HT1080 (cell line): ENCODE measurements around the gene ACTL8. TPM values are rescaled to one million over a fixed set of nuclear protein-coding genes. Genes with fewer than 3 reads are reported as not detected.
"Not testable (repeated sequence)": the region's sequence is repeated elsewhere in the genome, so short reads cannot be mapped to it uniquely, and the experiment has no call there.

Experiments
- DNase-seq: peaks from one replicate; pipeline ENCODE4 v3.0.0-alpha.2; 2015; ENCODE audit warnings: low read depth
- total RNA-seq: library from RNA; depleted of rRNA; stranded (reverse); fragments of >200 nt; shearing (Covaris generic); gene quantifications from 2 replicates; pipeline ENCODE4 v1.2.3, GENCODE V29; 2014

ACTL8 gene
- total RNA-seq, 1 experiment from 2014 or later = 32.7 TPM

DNA sequence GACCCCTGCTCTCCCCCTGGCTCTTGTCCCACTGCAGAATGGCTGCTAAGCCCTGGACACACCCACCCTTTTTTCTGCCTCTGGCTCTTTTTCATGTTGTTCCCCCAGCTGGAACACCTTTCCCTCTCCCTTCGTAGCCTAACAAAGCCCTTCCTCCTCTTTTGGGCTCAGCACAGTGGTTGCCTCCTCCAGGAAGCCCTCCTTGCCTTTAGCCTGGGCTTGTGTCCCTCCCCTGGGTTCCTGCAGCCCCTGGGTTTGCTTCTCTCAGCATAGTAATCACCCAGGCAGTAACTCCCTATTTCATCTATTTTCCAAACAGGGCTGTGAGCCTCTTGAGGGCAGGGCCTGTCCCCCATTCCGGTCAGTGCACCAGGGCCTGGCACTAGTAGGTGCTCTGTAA is 19.8 kb upstream of the ACTL8 start:
- DNase-seq = no peak

DNA sequence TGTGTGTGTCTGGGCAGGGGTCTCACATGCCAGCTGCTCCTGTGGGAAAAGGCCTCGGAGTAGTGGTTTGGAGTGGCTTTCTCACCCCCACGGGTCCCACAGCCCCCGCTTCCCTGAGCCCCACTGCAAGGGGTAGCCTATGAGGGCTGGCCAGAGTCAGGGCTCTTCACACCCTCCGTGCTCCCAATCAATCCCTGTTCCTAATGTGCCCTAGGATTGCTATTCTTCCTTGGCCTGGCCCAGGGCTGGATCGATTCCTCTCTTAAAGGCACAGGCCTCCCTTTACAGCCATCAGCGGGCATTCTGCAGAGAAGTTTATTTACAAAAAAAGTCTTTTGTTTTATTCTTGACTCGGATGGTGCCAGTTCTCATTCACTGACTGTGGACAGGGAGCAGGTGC is 19.3 kb upstream of the ACTL8 start:
- DNase-seq = no peak

DNA sequence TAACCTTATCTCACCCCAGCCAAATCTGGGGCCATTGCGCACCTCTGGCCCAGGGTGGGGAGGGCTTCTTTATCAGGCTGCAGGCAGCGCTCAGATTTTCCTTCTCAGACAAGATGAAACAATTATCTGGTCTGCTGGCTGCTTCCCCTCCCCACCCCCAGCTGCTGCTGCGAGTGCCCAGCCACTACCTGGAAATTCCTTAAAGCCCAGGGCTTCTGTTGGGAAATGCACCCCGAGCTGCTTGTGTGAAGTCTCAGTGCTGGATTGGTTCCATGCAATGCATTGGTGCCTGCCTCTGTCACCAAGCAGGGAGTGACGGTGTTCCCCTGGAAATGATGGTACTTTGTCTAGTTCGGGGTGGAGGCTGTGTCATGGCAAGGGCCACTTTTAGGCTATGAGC is 18.5 kb upstream of the ACTL8 start:
- DNase-seq = no peak

DNA sequence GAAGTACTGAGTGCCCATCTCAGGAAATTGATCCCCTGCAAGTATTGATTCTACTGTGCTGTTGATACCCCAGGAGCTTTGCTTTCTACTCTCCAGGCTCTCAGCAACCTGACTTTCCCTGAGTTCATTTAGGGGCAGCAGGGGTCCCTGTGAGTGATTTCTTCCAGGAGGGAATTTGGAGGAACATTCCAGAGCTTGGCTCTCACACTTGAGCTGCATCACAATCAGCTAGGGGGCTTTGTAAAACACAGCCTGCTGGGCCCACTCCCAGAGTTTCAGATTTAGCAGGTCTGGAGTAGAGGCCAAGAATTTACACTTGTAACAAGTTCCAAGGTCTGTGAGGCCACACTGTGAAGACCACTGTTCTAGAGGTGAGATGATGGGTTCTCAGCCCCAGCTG is 16.1 kb upstream of the ACTL8 start:
- DNase-seq = no peak

DNA sequence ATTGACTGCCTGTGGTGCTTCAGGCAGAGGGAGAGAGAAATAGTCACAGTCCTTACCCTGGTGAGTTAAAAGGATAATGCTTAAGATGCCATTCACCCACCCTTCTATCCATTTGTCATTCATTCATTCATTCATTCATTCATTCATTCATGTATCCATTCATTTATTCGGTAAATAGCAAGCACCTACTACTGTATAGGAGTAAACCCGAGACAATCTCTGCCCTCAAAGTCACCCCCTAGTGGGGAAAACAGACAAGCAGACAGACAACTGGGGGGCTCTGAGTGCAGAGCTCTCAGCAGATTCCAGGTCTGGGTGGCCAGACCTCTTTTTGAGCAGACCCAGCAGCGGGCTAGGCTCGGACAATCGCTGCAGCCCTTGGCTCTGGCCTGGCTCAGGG is 14.1 kb upstream of the ACTL8 start:
- DNase-seq = no peak

DNA sequence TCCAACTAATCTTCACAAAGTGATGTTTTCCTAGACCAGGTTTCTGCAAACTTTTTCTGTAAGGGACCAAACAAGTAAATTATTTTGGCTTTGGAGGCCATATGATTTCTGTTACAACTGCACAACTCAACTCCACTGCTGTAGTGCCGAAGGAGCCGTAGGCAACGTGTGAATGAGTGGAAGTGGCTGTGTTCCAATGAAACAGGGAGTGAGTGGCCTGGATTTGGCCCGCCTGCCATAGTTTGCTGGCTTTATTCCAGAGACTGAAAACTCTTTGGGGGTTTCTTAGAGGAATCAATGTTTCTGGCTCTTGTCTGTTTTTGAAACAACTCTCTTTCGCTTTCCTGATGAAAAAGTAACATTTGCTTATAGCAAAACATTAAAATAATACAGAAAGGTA is 12.6 kb upstream of the ACTL8 start:
- DNase-seq = no peak

DNA sequence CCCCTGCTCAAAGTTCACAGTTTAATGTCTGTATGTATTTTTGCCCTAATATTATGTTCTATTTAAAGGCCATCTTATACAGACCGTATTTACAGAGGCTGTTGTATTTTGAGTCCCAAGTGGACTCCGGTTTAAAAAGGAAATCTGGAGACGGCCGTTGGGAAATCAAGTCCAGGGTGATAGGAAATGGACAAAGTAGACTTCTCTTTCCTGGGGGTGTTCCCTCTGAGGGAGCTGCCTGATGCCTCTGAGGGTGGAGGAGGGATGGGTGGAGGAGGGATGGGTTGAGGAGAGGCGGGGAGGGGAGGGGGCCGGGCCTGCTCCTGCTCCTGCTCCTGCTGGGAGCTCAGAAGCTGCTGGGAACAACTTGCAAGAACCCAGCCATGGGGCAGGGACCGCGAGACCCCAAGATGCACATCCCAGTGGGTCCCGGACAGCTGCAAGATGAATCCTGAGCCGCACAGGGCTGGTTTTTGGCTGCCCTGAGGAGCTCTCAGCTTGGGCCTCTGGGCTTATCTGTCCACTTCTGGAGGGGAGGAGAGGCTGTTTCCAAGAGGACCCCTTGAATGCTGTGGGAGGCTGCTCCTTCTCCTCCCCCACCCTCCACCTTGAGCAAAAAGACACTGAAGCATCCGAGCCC is 12.0 kb upstream of the ACTL8 start:
- DNase-seq = no peak

DNA sequence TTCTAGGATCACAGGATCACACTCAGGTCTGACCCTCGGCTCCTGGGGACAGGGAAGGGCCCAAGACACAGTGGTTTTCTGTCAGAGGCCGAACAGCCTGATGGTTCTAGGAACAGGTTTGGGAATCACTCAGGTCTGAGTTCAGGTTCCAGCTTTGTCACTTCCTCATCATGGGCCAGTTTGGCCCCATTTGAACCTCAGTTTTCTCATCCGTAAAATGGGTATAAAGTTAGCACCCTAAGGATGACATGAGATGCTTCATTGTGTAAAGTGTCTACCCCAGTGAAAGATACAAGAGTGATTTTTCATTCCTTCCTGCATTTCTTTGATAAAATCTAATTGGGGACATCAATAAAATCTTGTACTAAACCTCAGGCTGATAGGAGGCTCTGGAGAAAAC is 11.2 kb upstream of the ACTL8 start:
- no peak for DNase-seq

DNA sequence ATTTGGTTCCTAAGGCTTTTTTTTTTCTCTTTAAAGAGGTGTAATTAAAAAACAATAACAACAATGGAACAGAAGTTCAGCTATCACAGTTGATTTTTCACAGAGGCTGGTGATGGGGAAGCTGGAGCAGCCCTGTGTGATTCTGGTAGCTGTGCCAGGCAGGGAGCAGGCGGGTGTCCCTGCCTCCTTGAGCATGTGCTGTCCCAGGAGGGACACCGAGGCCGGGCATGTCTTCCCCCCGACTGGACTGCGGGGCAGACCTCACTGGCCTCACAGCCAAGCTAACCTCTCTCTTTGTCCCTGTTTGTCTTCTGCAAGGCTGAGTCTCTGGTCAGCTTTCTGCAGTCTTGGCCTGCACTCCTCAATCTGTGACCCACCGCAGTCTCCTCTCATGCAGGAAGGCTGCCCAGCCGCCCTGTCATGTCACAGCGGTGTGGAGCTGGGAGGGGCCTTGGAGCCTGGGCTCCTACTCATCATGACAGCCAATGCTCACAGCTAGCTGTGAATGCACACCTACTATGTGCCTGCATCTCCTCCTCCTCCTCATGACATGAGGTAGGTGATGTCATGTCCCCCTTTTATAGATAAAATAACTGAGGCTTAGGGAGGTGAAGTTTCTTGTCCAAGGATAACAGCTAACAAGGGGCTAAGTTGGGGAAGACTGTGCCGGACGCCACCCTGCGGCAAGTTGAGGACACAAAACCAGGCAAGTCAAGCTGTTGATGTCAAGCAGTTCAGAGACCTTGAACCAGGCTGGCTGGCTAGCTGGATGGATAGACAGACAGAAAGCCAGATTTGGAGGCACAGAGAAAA is 10.3 kb upstream of the ACTL8 start:
- no peak for DNase-seq

DNA sequence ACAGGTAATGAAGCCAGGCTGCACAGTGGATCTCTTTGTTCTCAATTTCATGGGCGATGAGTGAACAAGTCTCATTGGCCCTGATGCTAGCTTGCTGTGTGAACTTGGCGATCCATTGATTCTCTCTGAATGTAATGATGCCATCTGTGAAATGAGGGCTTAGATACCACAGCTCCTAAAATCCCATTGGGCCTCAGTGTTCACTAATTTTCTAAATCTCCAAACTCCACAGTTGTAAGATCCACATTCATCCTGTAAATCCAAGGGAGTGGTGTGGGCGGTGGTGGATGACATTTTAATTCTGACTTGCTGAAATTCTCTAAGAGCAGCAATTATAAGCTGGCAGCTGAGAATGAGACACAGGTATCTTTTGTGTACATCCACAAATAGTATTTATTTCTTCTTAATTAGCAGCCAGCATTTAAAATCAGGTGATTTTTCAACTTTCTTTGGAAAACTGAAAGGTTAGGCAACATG is 9.6 kb upstream of the ACTL8 start:
- DNase-seq = no peak

DNA sequence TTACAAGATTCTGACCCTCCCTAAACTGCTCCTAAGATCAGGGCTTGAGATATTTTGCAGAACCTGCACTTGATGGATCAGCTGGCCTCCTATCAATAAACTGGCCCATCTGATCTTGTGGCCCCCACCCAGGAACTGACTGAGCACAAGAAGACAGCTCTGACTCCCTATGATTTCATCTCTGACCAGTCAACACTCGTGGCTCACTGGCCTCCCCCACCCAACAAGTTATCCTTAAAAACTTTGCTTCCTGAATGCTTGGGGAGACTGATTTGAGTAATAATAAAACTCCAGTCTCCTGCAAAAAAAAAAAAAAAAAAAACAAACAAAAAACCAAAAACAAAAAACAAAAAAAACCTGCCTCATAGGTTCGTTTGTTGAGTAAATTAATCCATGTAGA is 8.9 kb upstream of the ACTL8 start:
- not testable (repeated sequence) for DNase-seq

DNA sequence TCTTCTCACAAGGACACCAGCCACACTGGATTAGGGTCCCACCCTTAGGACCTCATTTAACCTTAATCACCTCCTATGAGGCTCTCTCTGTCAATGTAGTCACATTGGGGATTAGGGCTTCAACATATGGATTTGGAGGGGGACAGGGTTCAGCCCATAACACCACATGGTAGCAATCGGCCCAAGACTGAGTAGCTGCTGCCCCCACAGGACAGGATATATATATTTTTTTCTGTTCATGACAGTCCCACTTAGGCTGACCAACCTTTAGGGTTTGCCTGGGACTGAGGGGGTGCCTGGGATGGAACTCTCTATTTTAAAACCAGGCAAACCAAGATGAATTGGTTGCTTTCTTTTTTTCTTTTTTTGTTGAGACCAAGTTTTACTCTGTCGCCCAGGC is 8.2 kb upstream of the ACTL8 start:
- no peak for DNase-seq

DNA sequence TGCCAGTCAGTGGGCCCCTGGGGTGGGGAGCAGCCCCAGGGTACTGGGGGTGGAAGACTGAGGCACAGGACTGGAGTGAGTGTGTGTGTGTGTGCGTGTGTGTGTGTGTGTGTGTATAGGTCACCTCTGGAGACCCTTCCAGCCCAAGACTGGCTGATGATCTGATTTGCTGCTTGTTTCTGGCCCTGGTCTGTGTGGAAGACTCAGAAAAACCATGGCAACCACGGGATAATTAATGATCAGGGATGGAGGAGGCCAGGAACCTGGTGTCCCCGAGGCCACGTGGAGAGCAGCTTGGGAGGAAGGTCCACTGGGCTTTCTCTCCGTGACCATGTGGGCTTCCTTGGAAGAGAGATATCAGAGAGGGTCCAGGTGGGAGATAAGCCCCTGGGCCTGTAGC is 4.8 kb upstream of the ACTL8 start:
- no peak for DNase-seq

DNA sequence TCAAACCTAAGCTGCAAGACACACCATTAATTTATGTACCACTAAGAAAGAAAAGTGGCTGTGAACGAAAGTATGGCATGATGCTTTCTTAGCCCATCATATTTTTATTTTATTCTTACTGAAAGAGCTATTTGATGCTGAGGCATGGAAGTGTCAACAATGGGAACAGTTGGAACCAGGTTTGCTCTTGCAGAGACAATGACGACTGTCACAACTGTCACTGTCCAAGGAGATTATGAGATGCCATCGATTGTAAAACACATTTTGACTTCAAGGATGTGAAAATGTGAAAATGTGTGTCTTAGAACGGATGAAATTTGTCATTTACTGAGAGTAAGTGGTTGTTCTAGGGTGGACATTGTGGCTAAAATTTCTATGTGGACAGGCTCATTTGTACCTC is 2.8 kb upstream of the ACTL8 start:
- DNase-seq = no peak

DNA sequence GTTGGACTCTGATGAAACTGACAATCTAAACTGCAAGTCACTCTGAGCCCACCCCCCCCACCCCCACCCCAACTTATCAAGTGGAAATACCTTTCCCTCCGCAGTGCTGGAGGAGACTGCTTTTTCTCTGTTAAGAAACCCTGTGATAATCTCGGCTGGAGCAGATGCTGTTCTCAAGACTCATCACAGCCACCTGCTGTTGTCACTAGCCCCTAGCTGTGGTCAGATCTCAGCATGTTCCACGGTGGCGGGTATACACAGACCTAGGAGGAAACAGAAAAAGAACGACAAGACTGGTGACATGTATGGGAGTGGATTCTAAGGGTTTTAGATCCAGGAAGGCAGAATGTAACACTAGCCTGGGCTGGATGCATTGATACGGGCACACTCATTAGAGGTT is 2.3 kb downstream of the ACTL8 start:
- DNase-seq = no peak

DNA sequence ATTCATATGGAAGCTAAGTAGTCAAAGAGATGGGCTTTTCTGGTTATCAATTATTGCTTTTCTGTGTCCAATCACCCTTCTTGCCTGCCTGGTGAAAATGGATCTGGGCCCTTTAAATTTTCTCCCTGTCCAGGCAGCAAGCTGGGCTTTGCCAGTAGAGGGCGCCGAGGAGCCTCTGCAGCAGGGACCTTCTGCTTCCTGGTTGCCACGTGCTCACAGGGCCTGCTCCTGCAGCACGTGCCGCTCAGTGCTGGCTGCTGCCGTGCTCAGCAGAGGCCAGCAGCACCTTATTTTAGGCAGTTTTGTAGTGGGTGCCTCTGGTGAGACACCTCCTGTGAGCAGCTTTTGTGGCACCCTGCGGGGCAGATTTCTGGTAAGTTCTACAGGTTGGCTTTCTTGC is 4.0 kb downstream of the ACTL8 start:
- DNase-seq = peak; percentile 59

DNA sequence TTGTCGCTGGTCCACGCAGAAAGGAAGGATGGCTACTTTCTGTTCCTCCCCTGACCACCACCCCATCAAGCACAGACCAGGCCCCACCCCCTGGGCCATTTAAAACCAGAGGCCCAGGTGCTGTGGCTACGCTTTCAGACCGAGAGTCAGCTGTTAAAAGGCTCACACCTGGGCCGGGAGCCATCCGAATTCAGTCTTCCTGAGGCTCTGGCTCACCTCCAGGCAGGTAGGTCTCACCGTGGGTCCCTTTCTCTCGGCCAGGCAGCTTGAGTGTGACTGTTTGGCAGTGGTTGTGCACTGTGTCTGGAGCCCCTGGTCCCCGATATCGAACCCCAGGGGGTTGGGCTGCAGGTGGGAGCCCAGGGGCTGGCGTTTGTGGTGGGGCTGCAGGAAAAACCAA is 7.2 kb downstream of the ACTL8 start:
- no peak for DNase-seq

DNA sequence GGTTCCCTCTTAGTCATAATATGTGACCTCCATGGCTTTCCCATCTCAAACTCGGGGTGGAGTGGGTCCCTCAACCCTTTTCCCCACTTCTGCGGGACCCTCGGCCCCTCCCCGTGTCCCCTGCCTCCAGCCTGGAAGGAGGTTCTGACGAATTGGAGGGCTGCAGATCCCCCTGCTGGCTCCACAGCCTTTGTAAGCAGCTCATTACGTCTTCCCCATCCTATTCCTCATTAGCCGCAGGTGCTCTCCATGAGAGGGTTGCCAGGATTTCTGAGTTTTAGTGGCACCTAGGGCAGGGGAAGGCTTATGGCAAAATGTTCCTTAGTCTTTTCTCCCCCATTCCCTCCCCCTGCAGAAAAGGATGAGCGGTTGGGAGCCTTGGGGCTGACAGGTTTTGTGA is 8.3 kb downstream of the ACTL8 start:
- no peak for DNase-seq

DNA sequence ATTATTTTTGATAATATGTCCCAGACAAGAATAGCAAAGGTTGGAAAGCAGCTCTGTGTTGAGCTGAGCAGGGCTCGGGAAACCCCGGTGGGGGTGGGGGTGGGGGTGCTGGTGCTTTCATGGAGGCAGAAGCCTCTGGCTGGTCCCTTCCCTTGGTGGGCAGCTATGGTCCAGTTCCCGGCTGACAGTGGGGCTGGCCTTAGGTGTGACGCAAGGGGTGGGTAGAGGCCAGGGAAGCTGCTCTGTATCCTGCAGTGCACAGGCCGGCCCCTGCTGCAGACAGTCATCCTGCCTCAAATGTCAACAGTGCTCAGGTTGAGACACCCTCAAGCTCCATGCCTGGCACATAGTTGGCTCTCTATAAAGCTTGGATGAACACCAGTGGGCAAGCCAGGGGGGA is 8.9 kb downstream of the ACTL8 start:
- DNase-seq = no peak

DNA sequence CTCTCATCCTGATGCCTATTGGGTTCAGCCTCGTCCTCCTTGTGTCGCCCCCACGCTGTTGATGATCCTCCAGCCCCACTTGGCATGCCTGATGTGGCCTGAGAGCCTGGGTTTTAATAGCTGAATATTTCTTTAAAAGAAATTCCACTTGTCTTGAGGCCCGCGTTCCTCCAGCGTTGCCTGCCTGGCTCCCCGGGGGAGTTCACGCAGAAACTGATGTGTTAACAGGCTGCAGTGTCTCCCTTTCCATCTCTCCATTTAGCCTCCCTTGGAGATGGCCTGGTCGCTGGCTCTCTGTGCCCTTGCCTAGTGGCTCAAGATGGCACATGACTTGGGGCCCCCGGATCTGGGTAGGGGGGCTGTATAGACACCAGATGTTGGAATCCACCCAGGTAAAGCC is 9.5 kb downstream of the ACTL8 start:
- DNase-seq = no peak

DNA sequence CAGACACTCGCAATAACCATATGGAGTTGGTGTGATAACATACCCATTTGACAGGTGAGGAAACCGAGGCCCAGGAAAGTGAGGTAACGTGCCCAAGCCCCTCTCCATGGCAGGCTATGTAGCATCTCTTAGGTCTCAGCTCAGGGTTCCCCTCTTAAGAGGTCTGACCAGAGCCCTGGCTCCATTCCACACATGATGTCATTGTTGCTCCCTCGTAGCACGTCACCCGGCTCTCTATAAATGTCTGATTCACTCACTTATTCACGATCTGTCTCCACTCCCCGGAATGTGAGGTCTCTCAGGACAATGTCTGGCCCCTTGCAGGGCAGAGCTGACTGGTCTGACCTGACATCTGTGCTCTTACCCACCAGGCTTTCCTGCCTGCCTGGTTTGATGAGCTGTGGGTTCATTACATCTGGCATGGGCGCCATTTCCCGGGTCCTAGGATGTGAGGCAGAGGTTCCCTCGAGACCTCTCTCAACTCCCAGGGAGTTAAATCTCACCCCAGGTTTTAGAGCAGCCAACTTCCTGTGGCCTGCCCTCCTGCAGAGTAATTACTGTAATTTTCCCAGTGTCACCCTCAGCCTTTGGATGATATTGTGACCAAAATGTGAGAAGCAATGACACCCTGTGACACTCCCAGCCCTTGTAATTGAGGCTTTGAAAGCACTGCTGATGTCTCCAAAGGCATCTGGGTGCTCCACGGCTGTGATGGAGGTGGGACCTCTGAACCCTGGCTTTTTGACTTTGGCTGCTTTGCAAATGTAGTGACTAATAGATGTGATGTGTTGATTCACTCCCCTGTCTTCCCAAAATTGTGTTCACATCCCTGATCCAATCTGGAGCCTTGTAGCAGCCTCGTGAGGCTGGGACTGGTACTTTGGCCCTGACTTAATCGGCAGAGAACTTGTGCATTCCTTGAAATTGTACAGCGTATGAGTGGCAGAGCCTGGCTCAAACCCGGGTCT is 10.6 kb downstream of the ACTL8 start:
- DNase-seq = peak; percentile 88

DNA sequence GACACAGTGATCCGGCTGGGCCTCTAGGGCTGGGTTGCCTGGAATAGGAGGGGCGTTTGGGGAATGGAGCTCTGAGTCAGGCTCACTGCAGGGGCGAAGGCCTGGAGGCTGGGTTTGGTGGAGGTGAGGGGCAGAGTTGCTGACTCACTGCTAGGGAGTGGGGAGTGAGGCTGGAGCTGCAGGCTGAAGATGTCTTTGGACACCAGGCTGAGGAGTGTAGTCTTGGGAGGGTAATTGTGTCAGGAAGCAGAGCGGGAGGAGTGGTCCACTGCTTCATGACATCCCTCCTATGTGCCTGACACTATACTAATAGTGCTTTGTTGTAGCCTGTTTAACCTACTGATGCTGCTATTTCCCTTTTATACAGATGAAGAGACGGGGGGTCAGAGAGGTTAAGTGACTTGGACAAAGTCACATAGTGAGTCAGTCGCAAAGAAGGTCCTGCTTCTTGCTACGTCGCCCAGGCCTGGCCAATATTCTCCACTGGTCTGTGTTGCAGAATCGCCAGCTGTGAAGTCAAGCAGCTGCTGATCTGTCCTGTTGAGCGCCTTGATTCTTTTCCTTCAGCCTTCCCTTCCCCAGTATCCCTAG is 13.6 kb downstream of the ACTL8 start:
- peak; percentile 90 for DNase-seq
